ENCODE results near the gene INF2.

INF2 gene

GRCh38 chr14:104723651-104724406, 34.4 kb downstream of the INF2 start, which contains the start of gene ADSS1:
Gene ADSS1, plus strand, starts transcription at chr14:104724229. Its CDS starts 42 bp downstream, at chr14:104724271.
- no peaks in the 10 kb centered on the region for H3K9me3 ChIP-seq (replicated peaks; ENCODE audit: insufficient read depth, low read length)
- peak within 1 kb of the TSS; percentile 63; the same call in 1 of the 2 replicates for H3K4me2 ChIP-seq (ENCODE audit: low read depth, low read length)
- peak within 1 kb of the TSS; percentile 78; the same call in 1 of the 2 replicates for H2AFZ ChIP-seq (ENCODE audit: low read length)
- H3F3A ChIP-seq (ENCODE audit: insufficient read depth, low read length) = no peaks in the 10 kb centered on the region
- H3K9me2 ChIP-seq (replicated peaks; ENCODE audit: insufficient read depth, low read length) = no peaks in the 10 kb centered on the region
- H3K27ac ChIP-seq (ENCODE audit: low read length) = no peak within 1 kb of the TSS
- peak; percentile 15 for DNase-seq
- H3K27me3 ChIP-seq (replicated peaks; ENCODE audit: insufficient read depth, low read length) = peaks cover 32% of the 10 kb centered on the region
- no peak within 1 kb of the TSS for H3K9ac ChIP-seq (ENCODE audit: low read length)
- H3K36me3 ChIP-seq (replicated peaks; ENCODE audit: insufficient read depth, low read length) = no peaks in the 10 kb centered on the region
- peak; percentile 65 for TF ChIP-seq CTCF (IDR thresholded peaks at IDR 0.05; ENCODE audit: low read length)
- no peak for TF ChIP-seq EZH2 (optimal IDR thresholded peaks at IDR 0.05; ENCODE audit: low read depth, low read length)
- H3K79me2 ChIP-seq (ENCODE audit: low read length) = no peaks in the 10 kb centered on the region
- peak within 1 kb of the TSS; percentile 71 for H3K4me3 ChIP-seq (ENCODE audit: low read length)
- H3K4me1 ChIP-seq (ENCODE audit: low read length) = peaks cover 10% of the 10 kb centered on the region; the same call in 1 of the 2 replicates
- H4K20me1 ChIP-seq (ENCODE audit: insufficient read depth, low read length) = no peaks in the 10 kb centered on the region

- Histone ChIP-seq H3K79me2 (ENCODE audit: low read length) (no peaks in the 10 kb centered on the region), H3K9me2 (replicated peaks; ENCODE audit: insufficient read depth, low read length) (no peaks in the 10 kb centered on the region), H3K9ac (ENCODE audit: low read length) (no peak overlapping the region), H3K4me1 (ENCODE audit: low read length) (peaks cover 10% of the 10 kb centered on the region; the same call in 1 of the 2 replicates), H3K9me3 (replicated peaks; ENCODE audit: insufficient read depth, low read length) (no peaks in the 10 kb centered on the region), H3K27ac (ENCODE audit: low read length) (no peak overlapping the region), H3K4me2 (ENCODE audit: low read depth, low read length) (peak overlapping the region; percentile 39; the same call in 1 of the 2 replicates), H4K20me1 (ENCODE audit: insufficient read depth, low read length) (no peaks in the 10 kb centered on the region), H3K36me3 (replicated peaks; ENCODE audit: insufficient read depth, low read length) (no peaks in the 10 kb centered on the region), H3F3A (ENCODE audit: insufficient read depth, low read length) (no peaks in the 10 kb centered on the region), H3K27me3 (replicated peaks; ENCODE audit: insufficient read depth, low read length) (peaks cover 32% of the 10 kb centered on the region), H2AFZ (ENCODE audit: low read length) (no peak overlapping the region), H3K4me3 (ENCODE audit: low read length) (peak overlapping the region; percentile 45; the same call in 1 of the 2 replicates)
- no peak for DNase-seq
- no peak for TF ChIP-seq EZH2phosphoT487 (IDR thresholded peaks at IDR 0.05; ENCODE audit: low read length)
- no peak for TF ChIP-seq EZH2 (optimal IDR thresholded peaks at IDR 0.05; ENCODE audit: low read depth, low read length)
Observed at GRCh38 chr14:104724407-104724980, 35.1 kb downstream of the INF2 start.

GRCh38 chr14:104724981-104725771, 35.8 kb downstream of the INF2 start:
- Histone ChIP-seq H3K9me3 (replicated peaks; ENCODE audit: insufficient read depth, low read length) (no peaks in the 10 kb centered on the region), H3K36me3 (replicated peaks; ENCODE audit: insufficient read depth, low read length) (no peaks in the 10 kb centered on the region), H2AFZ (ENCODE audit: low read length) (no peak overlapping the region), H3K4me3 (ENCODE audit: low read length) (no peak overlapping the region), H3K79me2 (ENCODE audit: low read length) (no peaks in the 10 kb centered on the region), H3K9me2 (replicated peaks; ENCODE audit: insufficient read depth, low read length) (no peaks in the 10 kb centered on the region), H3K27me3 (replicated peaks; ENCODE audit: insufficient read depth, low read length) (peaks cover 32% of the 10 kb centered on the region), H3K27ac (ENCODE audit: low read length) (no peak overlapping the region), H4K20me1 (ENCODE audit: insufficient read depth, low read length) (no peaks in the 10 kb centered on the region), H3K4me1 (ENCODE audit: low read length) (peaks cover 10% of the 10 kb centered on the region; the same call in 1 of the 2 replicates), H3F3A (ENCODE audit: insufficient read depth, low read length) (no peaks in the 10 kb centered on the region), H3K4me2 (ENCODE audit: low read depth, low read length) (no peak overlapping the region), H3K9ac (ENCODE audit: low read length) (no peak overlapping the region)
- no peak for DNase-seq
- TF ChIP-seq EZH2 (optimal IDR thresholded peaks at IDR 0.05; ENCODE audit: low read depth, low read length) (no peak), EZH2phosphoT487 (IDR thresholded peaks at IDR 0.05; ENCODE audit: low read length) (no peak), CTCF (IDR thresholded peaks at IDR 0.05; ENCODE audit: low read length) (no peak)

Measured in MM.1S (cell line).